Measurements from ENCODE around the gene GALNS. TPM values are rescaled to one million over a fixed set of nuclear protein-coding genes. Genes with fewer than 3 reads are reported as not detected.

GALNS gene
- total RNA-seq, 4 donors from 2014 or later, result 45.7 to 101 (median 75.6) TPM

- no peak overlapping the region for H3K27ac ChIP-seq
- H3K4me1 ChIP-seq, result peaks cover 0 to 12% (median 5%) of the 10 kb centered on the region in 4 donors
- no peak for DNase-seq
- H3K4me3 ChIP-seq, result no peak overlapping the region
- in situ Hi-C loops (cut with MboI; ENCODE audit: low pct_ligation_motif_present in 1 of 4, low pct_unique_long_range_greater_than_20kb in 1 of 4, low sequenced_read_pairs in 3 of 4), result no loop called here
- H3K27me3 ChIP-seq, result peaks cover 12% of the 10 kb centered on the region
- 77% methylated on average over 4 of the region's 4 CpGs; no CpG with 5 or more reads in 1 of the 2 donors for WGBS, 2 donors (ENCODE audit: low coverage in 1 of 2)
- intact Hi-C loops (cut with DNase I; ENCODE audit: low total_unique reads), result no loop called here
- H3K36me3 ChIP-seq, result no peaks in the 10 kb centered on the region
- H3K9me3 ChIP-seq, result no peaks in the 10 kb centered on the region
- TF ChIP-seq POLR2A (IDR thresholded peaks at IDR 0.05) (no peak), EP300 (IDR thresholded peaks at IDR 0.05; ENCODE audit: low read depth) (no peak), POLR2AphosphoS5 (IDR thresholded peaks at IDR 0.05) (no peak)
- TF ChIP-seq, protein P1, sequence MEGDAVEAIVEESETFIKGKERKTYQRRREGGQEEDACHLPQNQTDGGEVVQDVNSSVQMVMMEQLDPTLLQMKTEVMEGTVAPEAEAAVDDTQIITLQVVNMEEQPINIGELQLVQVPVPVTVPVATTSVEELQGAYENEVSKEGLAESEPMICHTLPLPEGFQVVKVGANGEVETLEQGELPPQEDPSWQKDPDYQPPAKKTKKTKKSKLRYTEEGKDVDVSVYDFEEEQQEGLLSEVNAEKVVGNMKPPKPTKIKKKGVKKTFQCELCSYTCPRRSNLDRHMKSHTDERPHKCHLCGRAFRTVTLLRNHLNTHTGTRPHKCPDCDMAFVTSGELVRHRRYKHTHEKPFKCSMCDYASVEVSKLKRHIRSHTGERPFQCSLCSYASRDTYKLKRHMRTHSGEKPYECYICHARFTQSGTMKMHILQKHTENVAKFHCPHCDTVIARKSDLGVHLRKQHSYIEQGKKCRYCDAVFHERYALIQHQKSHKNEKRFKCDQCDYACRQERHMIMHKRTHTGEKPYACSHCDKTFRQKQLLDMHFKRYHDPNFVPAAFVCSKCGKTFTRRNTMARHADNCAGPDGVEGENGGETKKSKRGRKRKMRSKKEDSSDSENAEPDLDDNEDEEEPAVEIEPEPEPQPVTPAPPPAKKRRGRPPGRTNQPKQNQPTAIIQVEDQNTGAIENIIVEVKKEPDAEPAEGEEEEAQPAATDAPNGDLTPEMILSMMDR (IDR thresholded peaks at IDR 0.05), result no peak
Measured at GRCh38 chr16:88796278-88796677, 60.5 kb downstream of the GALNS start.

DNA sequence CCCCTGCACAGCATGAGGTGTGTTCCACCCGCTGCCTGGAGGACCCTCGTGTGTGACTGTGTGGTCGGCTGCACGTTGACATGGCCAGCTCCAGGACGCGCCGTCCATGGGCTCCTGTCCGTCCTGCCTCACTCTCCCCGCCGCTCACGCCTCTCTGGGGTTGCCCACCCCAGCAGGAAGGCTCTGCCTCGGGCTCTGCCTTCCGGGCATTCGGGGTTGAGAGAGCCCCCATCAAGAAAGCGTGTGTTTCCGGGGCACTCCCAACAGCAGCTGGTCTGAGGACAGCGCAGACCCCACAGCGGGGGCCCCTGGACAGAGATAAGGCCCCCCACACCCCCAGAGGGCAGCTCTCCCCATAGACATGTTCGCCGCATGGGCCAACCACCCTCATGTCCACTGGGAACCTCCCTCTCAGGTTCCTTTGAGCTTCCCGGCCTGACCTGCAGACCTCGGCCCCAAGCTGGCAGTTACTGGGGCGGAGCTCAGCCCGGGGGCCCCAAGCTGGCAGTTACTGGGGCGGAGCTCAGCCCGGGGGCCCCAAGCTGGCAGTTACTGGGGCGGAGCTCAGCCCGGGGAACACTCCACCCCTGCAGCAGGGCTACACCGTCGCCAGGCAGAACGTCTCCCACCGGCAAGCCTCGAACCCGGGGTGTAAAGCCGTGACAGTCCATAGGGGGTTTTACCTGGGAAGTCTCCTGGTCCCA is 63.3 kb downstream of the GALNS start:
- no peak overlapping the region for H3K27ac ChIP-seq
- no peaks in the 10 kb centered on the region for H3K9me3 ChIP-seq
- H3K4me3 ChIP-seq, result no peak overlapping the region
- TF ChIP-seq, protein P1 (IDR thresholded peaks at IDR 0.05), result no peak
- TF ChIP-seq POLR2A (IDR thresholded peaks at IDR 0.05), result no peak
- TF ChIP-seq EP300 (IDR thresholded peaks at IDR 0.05; ENCODE audit: low read depth), result no peak
- TF ChIP-seq POLR2AphosphoS5 (IDR thresholded peaks at IDR 0.05), result no peak
- peaks cover 0 to 19% (median 5%) of the 10 kb centered on the region in 4 donors for H3K4me1 ChIP-seq
- intact Hi-C loops (cut with DNase I; ENCODE audit: low total_unique reads) (no loop called here), in situ Hi-C loops (cut with MboI; ENCODE audit: low pct_ligation_motif_present in 1 of 4, low pct_unique_long_range_greater_than_20kb in 1 of 4, low sequenced_read_pairs in 3 of 4) (no loop called here)
- DNase-seq, result no peak
- peaks cover 12% of the 10 kb centered on the region for H3K27me3 ChIP-seq
- H3K36me3 ChIP-seq, result no peaks in the 10 kb centered on the region
- 54 to 61% methylated on average over 7 to 26 of the region's 35 CpGs for WGBS, 2 donors (ENCODE audit: low coverage in 1 of 2)

- no peaks in the 10 kb centered on the region for H3K36me3 ChIP-seq
- no peak for DNase-seq
- H3K27ac ChIP-seq, result no peak overlapping the region
- TF ChIP-seq, protein P1 (IDR thresholded peaks at IDR 0.05), result no peak
- no peak for TF ChIP-seq EP300 (IDR thresholded peaks at IDR 0.05; ENCODE audit: low read depth)
- TF ChIP-seq POLR2AphosphoS5 (IDR thresholded peaks at IDR 0.05), result no peak
- H3K4me3 ChIP-seq, result no peak overlapping the region
- peaks cover 0 to 19% (median 5%) of the 10 kb centered on the region in 4 donors for H3K4me1 ChIP-seq
- peaks cover 12% of the 10 kb centered on the region for H3K27me3 ChIP-seq
- no peaks in the 10 kb centered on the region for H3K9me3 ChIP-seq
- WGBS, 2 donors (ENCODE audit: low coverage in 1 of 2), result 83 to 100% methylated on average over 1 to 12 of the region's 12 CpGs
- in situ Hi-C loops (cut with MboI; ENCODE audit: low pct_ligation_motif_present in 1 of 4, low pct_unique_long_range_greater_than_20kb in 1 of 4, low sequenced_read_pairs in 3 of 4) (no loop called here), intact Hi-C loops (cut with DNase I; ENCODE audit: low total_unique reads) (no loop called here)
Measured at GRCh38 chr16:88792668-88793250, 64.0 kb downstream of the GALNS start.

DNA sequence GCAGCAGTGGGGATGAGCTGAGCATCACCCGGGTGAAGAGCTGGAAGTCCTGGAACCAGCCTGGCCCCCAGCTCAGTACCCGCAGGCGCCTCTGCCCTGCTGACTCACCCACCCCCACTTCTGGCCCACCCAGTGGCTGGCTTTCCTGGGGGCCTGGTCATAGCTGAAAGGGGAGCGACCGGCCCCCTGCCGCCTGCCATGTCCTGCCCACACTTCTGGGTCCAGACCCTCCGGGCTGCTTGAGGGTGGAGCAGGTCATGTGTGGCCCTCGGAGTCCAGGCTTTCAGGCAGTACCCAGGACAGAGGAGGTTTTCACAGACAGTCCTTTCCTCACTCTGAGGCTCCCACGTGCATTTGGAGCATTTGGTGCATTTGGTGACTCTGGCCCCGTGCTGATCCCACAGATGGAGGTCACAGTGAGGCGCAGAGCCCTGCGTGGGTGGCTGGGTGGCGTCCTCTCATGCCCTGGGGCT is 64.6 kb downstream of the GALNS start:
- no peak for DNase-seq

More for the DNA sequence above, 64.6 kb downstream of the GALNS start:
- Histone ChIP-seq H3K27me3 (peaks cover 12% of the 10 kb centered on the region), H3K4me3 (no peak overlapping the region), H3K36me3 (no peaks in the 10 kb centered on the region), H3K9me3 (no peaks in the 10 kb centered on the region), H3K27ac (no peak overlapping the region), H3K4me1 (peaks cover 0 to 19% (median 5%) of the 10 kb centered on the region in 4 donors)
- intact Hi-C loops (cut with DNase I; ENCODE audit: low total_unique reads), result no loop called here
- in situ Hi-C loops (cut with MboI; ENCODE audit: low pct_ligation_motif_present in 1 of 4, low pct_unique_long_range_greater_than_20kb in 1 of 4, low sequenced_read_pairs in 3 of 4), result no loop called here
- 65% methylated on average over 9 of the region's 13 CpGs; no CpG with 5 or more reads in 1 of the 2 donors for WGBS, 2 donors (ENCODE audit: low coverage in 1 of 2)
- TF ChIP-seq, protein P1 (IDR thresholded peaks at IDR 0.05), result no peak
- no peak for TF ChIP-seq POLR2AphosphoS5 (IDR thresholded peaks at IDR 0.05)
